Fibroblast of skin of right biceps (primary cell): ENCODE measurements around the gene TMSB10.
"Not testable (repeated sequence)": the region's sequence is repeated elsewhere in the genome, so short reads cannot be mapped to it uniquely, and the experiment has no call there.

Source experiments
- DNase-seq: peaks from one replicate; pipeline ENCODE4 v3.0.0-alpha.2; 2013

TMSB10 gene

DNA sequence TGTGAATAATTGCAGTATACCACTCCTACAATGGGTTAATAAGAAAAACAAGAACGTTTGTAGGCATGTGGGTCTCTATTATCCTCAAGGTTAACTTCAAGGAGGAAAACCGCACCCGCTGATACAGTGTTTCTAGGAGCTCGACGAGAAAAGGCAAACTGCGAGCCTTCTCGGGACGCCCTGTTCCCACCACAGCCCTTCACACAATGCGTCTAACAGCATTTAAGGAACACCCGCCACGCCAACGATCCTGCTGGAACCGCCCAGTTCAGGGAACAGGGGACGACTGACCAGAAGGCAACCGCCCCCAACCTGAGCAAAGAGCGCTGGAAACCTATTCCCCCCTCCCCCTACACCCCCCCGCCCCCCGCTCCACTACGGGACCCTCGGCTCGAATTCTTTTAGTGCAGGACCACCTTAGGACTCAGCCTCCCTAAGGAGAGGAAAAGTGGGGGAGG is 710 bp upstream of the TMSB10 start:
- peak; percentile 76 for DNase-seq

DNA sequence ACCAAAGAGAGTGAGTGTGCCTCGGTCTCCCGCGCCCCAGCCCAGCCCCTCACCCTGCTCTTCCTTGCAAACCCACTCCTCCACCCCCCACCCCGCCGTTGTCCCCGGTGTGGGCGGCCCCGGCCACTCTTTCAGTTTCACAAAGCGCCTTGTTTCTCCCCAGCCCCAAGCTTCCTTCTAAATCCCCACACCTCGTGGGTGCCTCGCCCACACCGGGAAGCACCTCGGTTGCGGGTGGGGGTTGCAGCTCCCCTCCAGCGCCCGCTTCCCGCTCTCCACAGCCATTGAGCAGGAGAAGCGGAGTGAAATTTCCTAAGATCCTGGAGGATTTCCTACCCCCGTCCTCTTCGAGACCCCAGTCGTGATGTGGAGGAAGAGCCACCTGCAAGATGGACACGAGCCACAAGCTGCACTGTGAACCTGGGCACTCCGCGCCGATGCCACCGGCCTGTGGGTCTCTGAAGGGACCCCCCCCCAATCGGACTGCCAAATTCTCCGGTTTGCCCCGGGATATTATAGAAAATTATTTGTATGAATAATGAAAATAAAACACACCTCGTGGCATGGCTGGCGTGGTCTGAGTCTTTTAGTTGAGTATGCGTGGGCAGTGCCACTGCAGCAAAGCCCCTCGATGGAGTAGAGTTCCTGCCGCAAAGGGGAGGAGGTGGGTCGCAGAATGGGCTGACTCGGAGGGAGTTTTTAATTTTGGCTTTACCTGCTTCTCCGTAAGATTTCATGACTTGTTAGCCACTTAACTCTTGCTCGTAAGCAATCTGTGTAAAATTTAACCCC is 848 bp downstream of the TMSB10 start:
- peak; percentile 18 for DNase-seq

DNA sequence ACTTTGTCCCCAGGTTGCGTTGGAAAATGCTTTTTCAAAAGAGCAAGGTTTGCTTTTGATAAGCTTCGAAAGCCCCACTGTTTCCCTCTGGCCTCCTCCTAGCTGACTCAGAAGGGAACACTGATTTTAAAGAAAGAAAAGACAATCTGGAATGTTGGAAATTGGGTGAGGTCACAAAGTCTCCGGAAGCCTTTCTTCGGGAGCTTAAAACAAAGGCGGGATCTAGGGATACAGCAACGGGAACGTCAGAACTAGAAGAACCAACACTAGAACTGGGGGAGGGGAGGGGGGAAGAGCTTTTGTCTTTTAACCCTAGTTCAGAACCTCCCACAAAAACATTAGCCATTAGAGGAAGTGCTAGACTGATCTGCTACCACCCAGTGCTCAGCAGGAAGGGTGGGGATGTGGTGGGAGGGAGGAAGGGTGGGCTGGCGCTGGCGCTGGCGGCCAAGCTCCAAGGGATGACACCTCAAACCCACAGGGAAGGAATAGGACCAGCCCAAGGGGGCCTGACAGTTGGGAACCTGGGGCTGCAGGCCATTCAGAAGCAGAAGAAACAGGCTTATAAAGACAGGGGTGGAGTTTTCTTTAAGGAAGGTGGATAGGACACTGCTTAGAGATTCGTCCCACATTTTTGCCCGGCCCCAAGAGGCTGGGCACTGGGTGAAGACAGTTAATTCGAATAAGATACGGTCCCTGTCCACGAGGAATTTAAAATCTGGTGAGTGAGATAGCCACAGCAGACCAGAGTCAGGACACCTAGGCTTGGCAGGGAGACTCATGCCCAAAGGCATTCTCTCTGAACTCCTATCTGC is 1.7 kb downstream of the TMSB10 start:
- peak; percentile 92 for DNase-seq

DNA sequence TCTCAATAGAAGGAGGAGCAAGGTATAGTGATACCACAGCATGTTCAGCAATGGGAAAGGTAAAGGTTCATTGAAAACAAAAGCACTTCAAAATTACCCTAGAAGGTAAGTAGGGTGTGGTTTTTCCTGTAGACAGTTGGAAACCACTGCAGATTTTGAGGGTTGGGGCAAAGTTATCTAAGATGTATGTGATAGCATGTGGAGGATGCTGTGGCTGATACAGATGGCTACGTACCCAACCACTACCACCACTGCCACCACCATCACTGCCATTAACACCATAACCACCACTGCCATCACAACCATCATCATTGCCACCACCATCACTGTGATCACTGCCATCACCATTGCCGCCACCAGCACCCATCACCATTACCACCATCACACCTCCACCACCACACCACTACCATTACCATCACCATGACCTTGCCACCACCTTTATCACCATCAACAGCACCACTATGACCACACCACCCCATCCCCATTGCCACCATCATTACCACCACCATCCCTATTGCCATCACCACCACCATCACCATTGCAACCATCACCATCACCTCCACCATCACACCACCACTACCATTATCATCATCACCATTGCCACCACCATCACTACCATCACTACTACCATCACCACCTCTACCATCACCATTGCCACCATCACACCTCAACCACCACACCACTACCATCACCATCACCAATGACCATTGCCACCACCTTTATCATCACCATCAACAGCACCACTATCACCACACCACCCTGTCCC is 3.7 kb downstream of the TMSB10 start:
- no peak for DNase-seq

DNA sequence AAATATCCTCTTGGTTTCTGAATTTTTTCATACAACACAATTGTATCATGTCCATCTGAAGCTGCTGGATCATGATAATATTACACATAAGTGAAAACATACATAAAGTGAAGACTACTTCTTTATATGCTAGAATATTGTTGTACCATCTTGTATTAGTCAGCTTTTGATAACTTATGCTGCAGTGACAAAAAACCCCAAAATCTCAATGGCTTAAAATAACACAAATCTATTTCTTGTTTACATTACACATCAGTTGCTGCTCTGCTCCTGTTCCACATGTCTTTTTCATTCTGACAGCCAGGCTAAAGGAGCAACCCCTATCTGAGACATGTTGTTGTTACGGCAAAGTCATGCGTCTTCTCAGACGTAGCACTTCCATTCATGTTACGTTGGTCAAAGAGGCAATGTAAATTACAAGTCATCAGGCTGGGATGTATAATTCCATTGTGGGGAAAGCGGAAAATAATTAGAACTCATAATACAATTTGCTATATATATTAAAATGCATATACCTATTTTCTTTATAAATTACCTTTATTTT is 5.8 kb downstream of the TMSB10 start:
- no peak for DNase-seq

DNA sequence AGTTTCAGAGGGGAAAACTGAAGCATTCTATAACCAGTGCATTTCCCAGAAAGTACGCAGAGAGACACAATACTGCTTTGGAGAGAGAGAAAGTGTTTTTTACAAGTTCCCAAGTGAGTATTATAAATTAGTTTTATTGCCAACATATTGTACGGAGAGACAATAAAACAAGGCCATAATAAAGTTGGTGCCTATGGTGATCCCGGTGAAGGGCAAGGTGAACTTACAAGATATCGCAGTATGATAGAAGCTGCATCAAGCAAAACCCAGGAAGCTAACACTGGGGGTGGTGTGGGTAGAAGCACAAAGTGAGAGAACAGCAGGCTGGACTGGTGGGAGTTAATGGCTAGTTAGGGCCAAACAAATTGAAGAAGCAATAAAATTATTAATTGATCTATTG is 7.5 kb downstream of the TMSB10 start:
- no peak for DNase-seq

DNA sequence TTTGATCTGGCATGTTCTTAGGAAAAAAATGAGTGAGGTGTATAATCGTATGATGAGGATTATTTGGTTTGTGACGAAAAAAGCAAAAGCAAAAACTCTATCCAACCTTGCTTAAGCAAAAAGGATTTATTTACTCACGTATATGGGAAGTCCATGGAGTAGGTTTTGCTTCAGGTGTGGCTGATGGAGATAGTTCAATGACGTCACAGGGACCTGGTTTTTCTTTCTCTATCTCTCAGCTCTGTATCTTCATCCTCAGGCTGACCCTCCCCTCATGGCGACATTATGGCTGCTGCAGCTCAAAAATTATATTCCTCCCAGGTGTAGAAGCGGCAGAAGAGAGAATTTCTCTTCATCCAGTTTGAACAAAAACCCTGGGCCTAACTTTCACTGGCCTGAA is 8.9 kb downstream of the TMSB10 start:
- no peak for DNase-seq

DNA sequence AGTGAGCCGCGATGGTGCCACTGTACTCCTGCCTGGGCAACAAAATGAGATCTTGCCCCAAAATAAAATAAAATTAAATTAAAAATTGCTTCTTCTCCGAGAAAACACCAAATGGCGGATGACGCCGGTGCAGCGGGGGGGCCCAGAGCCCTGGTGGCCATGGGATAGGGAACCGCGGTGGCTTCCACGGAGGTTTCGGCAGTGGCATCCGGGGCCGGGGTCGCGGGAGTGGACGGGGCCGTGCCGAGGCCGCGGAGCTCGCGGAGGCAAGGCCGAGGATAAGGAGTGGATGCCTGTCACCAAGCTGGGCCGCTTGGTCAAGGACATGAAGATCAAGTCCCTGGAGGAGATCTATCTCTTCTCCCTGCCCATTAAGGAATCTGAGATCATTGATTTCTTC is 10.2 kb downstream of the TMSB10 start:
- not testable (repeated sequence) for DNase-seq

DNA sequence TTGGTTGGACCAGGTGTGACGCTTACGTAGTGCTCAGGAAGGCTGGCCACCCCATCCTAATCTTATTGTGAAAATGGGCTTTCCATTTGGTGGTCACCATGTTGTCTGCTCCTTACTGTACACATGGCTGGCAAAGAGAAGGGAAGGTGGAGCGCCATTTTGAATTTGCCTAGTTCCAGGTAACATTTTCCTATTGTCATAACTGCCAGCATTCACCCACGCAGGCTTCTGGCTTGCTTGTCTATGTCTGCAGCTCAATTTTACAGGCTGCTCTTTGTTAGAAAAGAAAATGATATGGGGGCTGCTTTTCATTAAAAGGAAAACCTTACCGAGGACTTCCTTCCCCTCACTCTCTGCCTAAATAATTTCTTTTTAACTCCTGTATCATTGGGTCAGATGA is 12.4 kb downstream of the TMSB10 start:
- DNase-seq, result not testable (repeated sequence)

DNA sequence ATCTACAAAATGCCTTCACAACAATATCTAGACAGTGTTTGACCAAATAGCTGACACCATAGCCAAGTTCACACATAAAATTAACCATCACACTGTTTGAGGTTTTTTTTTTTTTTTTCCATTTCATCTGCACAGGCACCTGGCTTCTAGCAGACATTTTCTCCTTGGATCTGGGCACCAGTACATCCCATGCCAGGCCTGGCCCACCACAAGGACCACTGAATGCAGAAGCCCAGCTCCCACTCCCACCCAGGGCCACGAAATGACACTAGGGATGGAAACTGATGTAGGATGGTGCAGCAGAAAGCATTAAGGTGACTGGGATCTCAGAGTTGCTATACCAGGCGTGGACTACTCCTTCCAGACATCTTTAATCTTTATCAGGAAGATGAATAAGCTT is 13.0 kb downstream of the TMSB10 start:
- no peak for DNase-seq

DNA sequence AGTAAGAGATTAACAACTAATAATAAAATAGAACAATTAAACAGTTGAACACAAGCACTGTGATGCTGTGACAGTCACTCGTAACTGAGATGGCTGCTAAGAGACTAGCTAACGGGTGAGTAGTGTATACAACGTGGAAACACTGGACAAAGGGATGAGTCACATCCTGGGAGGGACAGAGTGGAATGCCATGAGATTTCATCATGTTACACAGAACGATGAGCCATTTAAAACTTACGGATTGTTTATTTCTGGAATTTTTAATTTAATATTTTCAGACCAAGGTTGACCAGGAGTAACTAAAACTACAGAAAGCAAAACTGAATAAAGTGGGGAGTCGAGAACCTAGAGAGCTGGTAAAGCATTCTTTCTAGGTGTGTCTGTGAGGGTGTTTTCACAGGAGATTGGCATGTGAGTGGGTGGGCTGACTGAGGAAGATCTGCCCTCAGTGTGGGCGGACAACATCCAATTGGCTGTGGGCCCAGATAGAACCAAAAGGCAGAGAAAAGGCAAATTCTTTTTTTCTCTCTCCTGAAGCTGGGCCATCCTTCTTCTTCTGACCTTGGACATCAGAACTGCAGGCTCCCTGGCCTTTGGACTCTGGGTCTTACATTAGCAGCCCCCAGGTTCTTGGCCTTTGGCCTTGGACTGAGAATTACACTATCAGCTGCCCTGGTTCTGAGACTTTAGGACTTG is 14.6 kb downstream of the TMSB10 start:
- DNase-seq, result peak; percentile 98

DNA sequence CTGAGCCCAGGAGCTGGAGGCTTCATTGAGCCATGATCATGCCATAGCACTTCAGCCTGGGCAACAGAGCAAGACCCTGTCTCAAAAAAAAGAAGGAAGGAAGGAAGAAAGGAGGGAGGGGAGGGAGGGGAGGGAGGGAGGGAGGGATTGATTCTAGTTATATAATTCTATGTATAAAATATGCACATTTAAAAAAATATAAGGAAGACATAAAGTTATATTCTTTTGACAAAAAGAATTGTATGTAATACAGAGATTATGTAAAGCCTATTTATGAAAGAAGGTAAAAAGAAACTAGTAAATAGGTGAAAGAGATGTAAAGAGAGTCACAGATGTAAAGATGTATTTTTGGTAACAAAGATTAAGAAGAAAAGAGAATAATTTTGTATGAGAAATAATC is 17.6 kb downstream of the TMSB10 start:
- DNase-seq, result no peak

DNA sequence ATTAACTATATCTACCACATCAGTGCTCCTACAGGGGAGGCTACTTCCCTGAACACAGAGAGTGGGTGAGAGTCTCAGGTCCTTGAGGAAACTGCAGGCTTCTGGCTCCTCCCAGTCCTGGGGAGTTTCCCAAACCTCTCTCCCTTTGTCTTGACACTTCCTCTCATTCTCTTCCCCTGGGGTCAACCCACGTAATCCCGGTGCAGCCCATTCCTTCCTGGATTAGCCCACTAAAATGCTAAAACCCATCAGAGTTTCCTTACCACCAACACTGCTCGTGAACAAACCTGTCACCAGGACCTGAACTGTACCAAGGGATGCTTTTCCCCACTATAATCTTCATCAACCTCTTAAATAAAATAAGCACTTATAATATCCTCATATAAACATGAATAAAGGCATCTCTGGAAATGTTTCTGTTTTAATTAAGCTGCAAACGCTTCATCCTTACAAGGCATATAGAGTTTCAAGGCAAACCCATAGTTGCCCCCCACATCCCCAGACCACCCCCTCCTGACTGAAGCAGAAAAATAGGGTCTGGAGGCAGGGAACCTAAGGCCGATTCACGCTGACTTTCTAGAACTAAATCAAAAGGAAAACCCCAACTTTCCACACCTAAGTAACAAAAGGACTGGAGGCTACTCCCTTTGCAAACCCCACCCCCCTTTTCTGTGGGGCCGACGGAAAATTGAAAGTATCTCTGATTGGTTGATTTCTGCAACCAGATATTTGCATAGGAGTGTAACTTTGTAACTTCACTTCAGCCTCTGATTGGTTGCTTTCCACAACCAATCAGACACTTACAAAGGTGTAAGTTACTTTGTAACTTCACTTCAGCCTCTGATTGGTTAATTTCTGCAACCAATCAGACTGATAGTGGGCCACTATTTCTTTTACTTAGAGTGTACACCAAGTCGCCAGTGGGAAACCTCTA is 19.0 kb downstream of the TMSB10 start:
- DNase-seq, result peak; percentile 74

DNA sequence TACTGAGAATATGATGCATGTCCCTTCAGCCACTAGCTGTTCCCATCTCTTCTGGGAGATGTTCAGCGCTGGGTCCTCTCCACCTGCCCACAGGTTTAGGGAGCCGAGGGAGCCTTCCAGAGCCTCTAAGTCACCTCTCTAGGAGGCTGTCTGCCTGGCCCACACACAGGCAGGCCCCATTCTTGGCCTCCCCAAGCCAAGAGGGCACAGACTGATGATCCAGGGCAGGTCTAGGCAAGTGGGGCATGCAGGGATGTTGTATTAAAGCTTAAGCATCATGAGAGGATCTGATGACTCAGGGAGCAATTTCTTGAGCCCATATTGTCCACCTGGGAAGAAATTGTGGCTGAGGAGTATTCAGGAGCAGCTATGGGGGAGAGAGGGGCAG is 19.9 kb downstream of the TMSB10 start:
- DNase-seq, result no peak

DNA sequence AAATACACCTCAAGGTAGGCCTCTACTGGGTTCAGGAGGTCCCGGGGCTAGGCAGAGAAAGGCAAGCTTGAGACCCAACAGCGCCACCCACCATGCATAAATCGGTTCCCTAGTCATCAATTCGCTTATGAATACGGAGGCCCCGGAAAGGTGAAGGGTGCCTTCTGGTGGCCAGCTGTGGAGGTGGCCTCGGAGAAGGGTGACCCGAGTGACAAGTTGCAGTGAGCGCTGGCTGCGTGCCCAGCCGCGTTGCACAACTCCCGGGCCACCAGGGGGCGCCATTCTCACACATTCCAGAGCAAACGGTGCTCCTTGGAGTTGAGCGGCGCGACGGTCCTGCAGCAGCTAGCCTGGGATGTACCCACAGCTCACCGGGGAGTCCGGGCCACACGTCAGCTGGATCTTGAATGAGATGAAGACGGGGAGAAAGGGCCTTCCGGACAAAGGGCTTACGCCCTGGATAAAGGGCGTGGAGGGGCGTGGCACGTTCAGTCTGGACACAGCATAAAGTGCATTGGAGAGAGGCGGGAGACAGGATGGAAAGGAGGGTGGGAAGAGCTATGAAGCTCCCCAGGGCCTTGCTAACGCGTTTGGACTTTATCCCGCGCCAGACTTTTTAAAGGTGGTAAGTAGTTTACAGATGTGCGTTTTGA is 20.4 kb downstream of the TMSB10 start:
- peak; percentile 93 for DNase-seq

DNA sequence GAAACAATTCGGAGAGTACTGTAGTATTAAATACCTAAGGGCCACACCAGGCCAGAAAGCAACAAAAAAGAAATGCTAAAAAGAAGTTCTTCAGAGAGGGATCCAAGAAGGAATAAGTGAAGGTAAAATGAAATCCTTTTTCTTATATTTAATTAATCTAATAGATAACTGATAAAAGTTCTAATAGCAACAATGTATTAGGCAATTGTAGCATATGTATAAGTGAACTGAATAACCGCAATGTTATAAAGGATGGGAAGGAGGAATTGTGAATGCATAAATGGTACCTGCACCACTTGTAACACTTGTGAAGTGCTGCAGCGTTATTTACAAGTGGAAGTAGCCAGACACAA is 21.8 kb downstream of the TMSB10 start:
- no peak for DNase-seq

DNA sequence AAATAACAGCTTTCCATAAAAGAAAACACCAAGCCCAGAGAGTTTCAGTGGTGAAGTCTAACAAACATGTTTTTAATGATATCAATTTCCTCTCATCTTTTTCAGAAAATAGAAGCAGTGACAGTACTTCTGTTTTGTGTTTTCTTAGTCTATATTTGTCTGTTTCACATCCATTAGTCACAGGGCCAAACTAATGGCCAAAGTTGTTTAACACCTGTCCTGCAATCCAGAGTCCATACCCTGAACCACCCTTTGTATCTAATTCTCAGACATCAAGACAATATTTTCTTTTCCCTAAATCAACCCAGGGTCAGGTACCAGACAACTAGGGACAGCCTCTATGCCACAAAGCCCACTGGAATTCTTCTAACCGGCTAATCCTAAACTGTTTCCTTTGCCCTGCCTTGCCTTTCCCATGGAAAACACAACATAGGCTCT is 25.9 kb downstream of the TMSB10 start:
- no peak for DNase-seq

DNA sequence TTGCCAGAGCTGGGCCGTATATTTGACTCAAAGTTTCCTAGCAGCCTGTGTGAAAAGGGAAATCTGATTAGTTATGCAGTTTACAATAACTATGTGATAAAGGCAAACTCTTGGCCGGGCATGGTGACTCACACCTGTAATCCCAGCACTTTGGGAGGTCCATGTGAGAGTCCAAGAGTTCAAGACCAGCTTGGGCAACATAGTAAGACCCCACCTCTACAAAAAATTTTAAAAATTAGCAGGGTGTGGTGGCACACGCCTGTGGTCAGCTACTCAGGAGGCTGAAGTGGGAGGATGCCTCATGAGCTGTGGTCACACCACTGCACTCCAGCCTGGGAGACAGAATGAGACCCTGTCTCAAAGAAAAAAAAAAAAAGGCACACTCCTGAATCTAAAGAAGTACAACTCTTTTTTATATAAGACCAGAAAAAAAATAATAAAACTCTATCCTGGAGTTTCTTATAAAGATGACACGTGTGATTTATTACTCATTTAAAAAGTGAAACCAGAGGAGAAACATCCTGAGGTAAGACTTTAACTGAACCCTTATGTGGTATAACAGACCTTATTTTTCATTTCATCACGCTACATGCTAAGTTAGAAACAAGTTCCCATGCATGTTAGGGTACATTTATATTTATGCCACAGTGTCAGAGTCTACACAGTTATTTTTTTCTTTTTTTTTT is 32.9 kb downstream of the TMSB10 start:
- peak; percentile 53 for DNase-seq

DNA sequence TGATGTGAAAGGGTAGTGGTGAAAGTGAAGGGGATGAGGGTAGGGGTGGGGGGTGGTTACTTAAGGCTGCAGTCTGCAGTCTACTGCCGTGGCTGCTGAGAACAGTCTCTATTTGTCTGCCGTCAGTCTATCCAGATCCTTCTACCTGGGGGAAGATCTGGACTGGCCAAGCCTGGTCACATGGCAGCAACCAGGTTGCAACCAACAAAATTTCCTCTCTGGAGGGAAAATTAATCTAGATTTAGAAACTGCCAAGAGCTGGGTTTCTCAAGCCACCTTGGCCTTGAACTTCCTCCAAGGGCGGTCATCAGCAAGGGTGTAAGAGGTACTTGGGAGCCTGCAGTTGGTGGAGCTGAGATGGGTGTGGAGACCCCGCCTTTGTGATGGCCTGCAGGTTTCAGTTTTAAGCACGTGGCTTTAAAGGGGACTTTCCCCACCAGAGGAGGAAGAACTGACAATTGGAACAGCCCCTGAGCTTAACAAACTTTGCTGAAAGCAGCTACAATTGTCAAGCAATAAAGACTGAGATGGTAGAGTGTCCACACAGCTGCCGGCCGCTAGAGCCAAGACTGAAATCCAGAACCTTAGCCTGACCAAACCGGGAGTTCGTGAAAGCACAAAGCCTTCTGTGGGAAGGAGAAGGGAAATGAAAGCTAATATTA is 34.1 kb downstream of the TMSB10 start:
- no peak for DNase-seq

DNA sequence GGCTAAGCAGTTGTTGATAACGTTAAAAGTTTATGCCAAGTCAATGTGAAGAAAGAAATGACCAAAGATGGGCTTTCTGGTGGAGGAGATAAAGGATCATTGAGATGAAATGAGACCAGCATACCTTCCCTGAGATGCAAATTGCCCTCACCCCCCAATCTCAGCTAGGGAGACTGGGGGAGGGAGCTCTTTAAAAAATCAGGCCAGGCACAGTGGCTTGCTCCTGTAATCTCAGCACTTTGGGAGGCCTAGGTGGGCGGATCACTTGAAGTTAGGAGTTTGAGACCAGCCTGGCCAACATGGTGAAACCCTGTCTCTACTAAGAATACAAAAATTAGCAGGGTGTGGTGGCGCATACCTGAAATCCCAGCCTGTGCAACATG is 34.6 kb downstream of the TMSB10 start:
- no peak for DNase-seq
